SK-N-SH treated with all-trans-retinoic acid at 6 μM for 48 hours (cell line): ENCODE measurements around the gene CDCP1.

Experiments
- ATAC-seq: fragments of 200-7000 bp; cut with Tn5 transposase; 3 replicates; pipeline ENCODE4 v1.9.1; 2020; ENCODE audit warnings: mild to moderate bottlenecking, moderate library complexity
- ARNTL ChIP-seq: fragments of 450-650 bp; formaldehyde crosslinking; IDR thresholded peaks from 2 replicates; pipeline ENCODE4 v1.5.0; 2020; ENCODE audit warnings: low read depth, mild to moderate bottlenecking, moderate library complexity, borderline replicate concordance
- BACH2 ChIP-seq: fragments of 250-450 bp; sonication (Bioruptor Pico); IDR thresholded peaks from 2 replicates; pipeline ENCODE4 v1.9.0; 2021; ENCODE audit warnings: mild to moderate bottlenecking, borderline replicate concordance
- CSDC2 ChIP-seq: fragments of 250-450 bp; sonication (Bioruptor Pico); IDR thresholded peaks from 2 replicates; pipeline ENCODE4 v1.5.0; 2020; ENCODE audit warnings: mild to moderate bottlenecking, moderate library complexity
- CSRNP3 ChIP-seq: fragments of 250-450 bp; sonication (Bioruptor Pico); IDR thresholded peaks from 2 replicates; pipeline ENCODE4 v1.5.1; 2021; ENCODE audit warnings: mild to moderate bottlenecking, moderate library complexity
- ESRRG ChIP-seq: fragments of 250-450 bp; sonication (Bioruptor Pico); IDR thresholded peaks from 2 replicates; pipeline ENCODE4 v1.6.1; 2021; ENCODE audit warnings: mild to moderate bottlenecking
- GLIS3 ChIP-seq: fragments of 250-450 bp; sonication (Bioruptor Pico); IDR thresholded peaks from 2 replicates; pipeline ENCODE4 v1.5.0; 2020; ENCODE audit warnings: mild to moderate bottlenecking, moderate library complexity
- ISL1 ChIP-seq: fragments of 250-450 bp; sonication (Bioruptor Pico); IDR thresholded peaks from 2 replicates; pipeline ENCODE4 v2.1.2; 2022; ENCODE audit warnings: mild to moderate bottlenecking, moderate library complexity
- OSR1 ChIP-seq: fragments of 250-450 bp; sonication (Bioruptor Pico); IDR thresholded peaks from 2 replicates; pipeline ENCODE4 v1.8.0; 2022; ENCODE audit warnings: moderate library complexity, mild to moderate bottlenecking, inconsistent platforms
- PATZ1 ChIP-seq: fragments of 250-450 bp; sonication (Bioruptor Pico); IDR thresholded peaks from 2 replicates; pipeline ENCODE4 v1.8.0; 2020; ENCODE audit warnings: mild to moderate bottlenecking, moderate library complexity, borderline replicate concordance
- POU6F1 ChIP-seq: fragments of 250-450 bp; sonication (Bioruptor Pico); IDR thresholded peaks from 2 replicates; pipeline ENCODE4 v1.8.0; 2021; ENCODE audit warnings: low read depth, mild to moderate bottlenecking, moderate library complexity, borderline replicate concordance
- PPARA ChIP-seq: fragments of 250-450 bp; sonication (Bioruptor Pico); IDR thresholded peaks from 2 replicates; pipeline ENCODE4 v1.5.0; 2020; ENCODE audit warnings: mild to moderate bottlenecking, borderline replicate concordance
- RARB ChIP-seq: fragments of 250-450 bp; sonication (Bioruptor Pico); IDR thresholded peaks from 2 replicates; pipeline ENCODE4 v1.8.0; 2021; ENCODE audit warnings: mild to moderate bottlenecking, moderate library complexity
- SNAI2 ChIP-seq: fragments of 250-450 bp; sonication (Bioruptor Pico); IDR thresholded peaks from 2 replicates; pipeline ENCODE4 v1.5.0; 2020; ENCODE audit warnings: mild to moderate bottlenecking, moderate library complexity
- TCF4 ChIP-seq: fragments of 250-450 bp; sonication (Bioruptor Pico); IDR thresholded peaks from 2 replicates; pipeline ENCODE4 v1.8.0; 2021; ENCODE audit warnings: mild to moderate bottlenecking, moderate library complexity, borderline replicate concordance
- TOX ChIP-seq: fragments of 250-450 bp; sonication (Bioruptor Pico); IDR thresholded peaks from 2 replicates; pipeline ENCODE4 v1.8.0; 2021; ENCODE audit warnings: mild to moderate bottlenecking, moderate library complexity, borderline replicate concordance
- ZC3H10 ChIP-seq: fragments of 250-450 bp; sonication (Bioruptor Pico); IDR thresholded peaks from 2 replicates; pipeline ENCODE4 v1.5.1; 2021; ENCODE audit warnings: mild to moderate bottlenecking, moderate library complexity
- ZFP3 ChIP-seq: fragments of 250-450 bp; sonication (Bioruptor Pico); IDR thresholded peaks from 2 replicates; pipeline ENCODE4 v1.5.0; 2020; ENCODE audit warnings: mild to moderate bottlenecking, moderate library complexity
- ZFP30 ChIP-seq: fragments of 450-650 bp; formaldehyde crosslinking; IDR thresholded peaks from 2 replicates; pipeline ENCODE4 v1.5.0; 2022; ENCODE audit warnings: mild to moderate bottlenecking, moderate library complexity
- ZNF565 ChIP-seq: fragments of 450-650 bp; formaldehyde crosslinking; conservative IDR thresholded peaks from 2 replicates; pipeline ENCODE4 v1.5.0; 2020; ENCODE audit warnings: low read depth, mild to moderate bottlenecking, moderate library complexity
- ZNF70 ChIP-seq: fragments of 450-650 bp; formaldehyde crosslinking; IDR thresholded peaks from 2 replicates; pipeline ENCODE4 v1.5.0; 2020; ENCODE audit warnings: mild to moderate bottlenecking, moderate library complexity
- ZNF8 ChIP-seq: fragments of 450-650 bp; formaldehyde crosslinking; IDR thresholded peaks from 2 replicates; pipeline ENCODE4 v1.5.0; 2020; ENCODE audit warnings: mild to moderate bottlenecking, moderate library complexity
- TF ChIP-seq, protein P1 (sequence below): fragments of 250-450 bp; sonication (Bioruptor Pico); IDR thresholded peaks from 2 replicates; pipeline ENCODE4 v1.5.0; 2020; ENCODE audit warnings: mild to moderate bottlenecking, moderate library complexity
- TF ChIP-seq, protein P2 (sequence below): fragments of 250-450 bp; sonication (Bioruptor Pico); IDR thresholded peaks from 2 replicates; pipeline ENCODE4 v1.5.1; 2020; ENCODE audit warnings: low read depth, mild to moderate bottlenecking, moderate library complexity

CDCP1 gene

DNA sequence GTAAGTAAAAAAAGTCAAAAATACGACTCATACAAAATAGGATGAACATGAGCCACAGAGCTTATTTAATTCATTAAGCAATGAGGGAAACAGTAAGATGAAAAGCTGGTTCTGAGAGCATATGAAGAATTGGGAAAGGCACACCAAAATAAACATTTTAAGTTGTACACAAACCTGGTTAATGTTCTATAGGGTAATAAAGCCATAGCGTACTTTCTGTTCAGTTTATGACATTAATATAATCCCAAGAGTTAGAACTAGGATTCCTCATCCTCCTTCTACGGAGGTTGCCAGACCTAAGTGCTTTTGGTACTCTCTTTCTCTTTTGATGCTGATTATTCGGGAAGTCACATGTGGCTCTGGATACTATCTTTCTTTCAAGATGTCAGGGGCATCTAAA is 78.7 kb downstream of the CDCP1 start:
- TF ChIP-seq ZNF565 (no peak), BACH2 (CRISPR knock-in tag) (no peak)

GRCh38 chr3:45066109-45066801 is 79.9 kb downstream of the CDCP1 start:
- TF ChIP-seq ARNTL (CRISPR knock-in tag), result no peak
- TF ChIP-seq BACH2 (CRISPR knock-in tag), result no peak
- TF ChIP-seq ZFP30, result no peak
- TF ChIP-seq PPARA (CRISPR knock-in tag), result no peak
- no peak for TF ChIP-seq ZNF8 (CRISPR knock-in tag)
- ATAC-seq, result no peak

More for the DNA sequence above, 78.7 kb downstream of the CDCP1 start:
- ATAC-seq, result no peak

DNA sequence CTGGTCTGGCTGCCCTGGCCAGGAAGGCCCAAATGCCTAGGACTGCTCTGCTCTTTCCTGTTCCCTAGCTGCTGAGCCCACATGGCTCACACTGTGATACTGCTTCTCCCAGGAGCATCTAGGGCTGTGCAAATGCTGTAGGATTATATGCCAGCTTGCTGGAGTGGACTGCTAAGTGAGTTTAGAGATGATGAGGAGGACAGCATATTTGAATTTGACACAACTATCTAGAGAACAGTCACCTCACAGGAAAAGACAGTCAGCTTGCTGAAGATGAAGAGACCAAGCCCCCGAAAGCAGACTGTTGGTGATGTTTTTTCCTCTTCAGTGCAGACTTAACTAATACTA is 80.8 kb downstream of the CDCP1 start:
- peak; percentile 18; the same call in 2 of the 3 replicates for ATAC-seq
- TF ChIP-seq CSDC2 (no peak), PPARA (CRISPR knock-in tag) (no peak), RARB (CRISPR knock-in tag) (no peak)

GRCh38 chr3:45064512-45065372 is 81.4 kb downstream of the CDCP1 start:
- TF ChIP-seq ESRRG (CRISPR knock-in tag) (no peak; the same call in 1 of the 2 replicates), ZNF565 (peak; percentile 97), ZNF70 (no peak), BACH2 (CRISPR knock-in tag) (peak; percentile 96), TCF4 (peak; percentile 90), GLIS3 (CRISPR knock-in tag) (peak; percentile 99), OSR1 (peak; percentile 100), ZFP3 (peak; percentile 99), ZNF8 (CRISPR knock-in tag) (peak; percentile 96), TOX (peak; percentile 99), ZFP30 (peak; percentile 79), ARNTL (CRISPR knock-in tag) (peak; percentile 76; the same call in 1 of the 2 replicates), SNAI2 (peak; percentile 100), RARB (CRISPR knock-in tag) (peak; percentile 99), PATZ1 (CRISPR knock-in tag) (peak; percentile 100), POU6F1 (peak; percentile 100), CSDC2 (peak; percentile 100), PPARA (CRISPR knock-in tag) (no peak), ZC3H10 (peak; percentile 100), CSRNP3 (CRISPR knock-in tag) (peak; percentile 99), ISL1 (CRISPR knock-in tag) (peak; percentile 98)
- TF ChIP-seq, protein P1, sequence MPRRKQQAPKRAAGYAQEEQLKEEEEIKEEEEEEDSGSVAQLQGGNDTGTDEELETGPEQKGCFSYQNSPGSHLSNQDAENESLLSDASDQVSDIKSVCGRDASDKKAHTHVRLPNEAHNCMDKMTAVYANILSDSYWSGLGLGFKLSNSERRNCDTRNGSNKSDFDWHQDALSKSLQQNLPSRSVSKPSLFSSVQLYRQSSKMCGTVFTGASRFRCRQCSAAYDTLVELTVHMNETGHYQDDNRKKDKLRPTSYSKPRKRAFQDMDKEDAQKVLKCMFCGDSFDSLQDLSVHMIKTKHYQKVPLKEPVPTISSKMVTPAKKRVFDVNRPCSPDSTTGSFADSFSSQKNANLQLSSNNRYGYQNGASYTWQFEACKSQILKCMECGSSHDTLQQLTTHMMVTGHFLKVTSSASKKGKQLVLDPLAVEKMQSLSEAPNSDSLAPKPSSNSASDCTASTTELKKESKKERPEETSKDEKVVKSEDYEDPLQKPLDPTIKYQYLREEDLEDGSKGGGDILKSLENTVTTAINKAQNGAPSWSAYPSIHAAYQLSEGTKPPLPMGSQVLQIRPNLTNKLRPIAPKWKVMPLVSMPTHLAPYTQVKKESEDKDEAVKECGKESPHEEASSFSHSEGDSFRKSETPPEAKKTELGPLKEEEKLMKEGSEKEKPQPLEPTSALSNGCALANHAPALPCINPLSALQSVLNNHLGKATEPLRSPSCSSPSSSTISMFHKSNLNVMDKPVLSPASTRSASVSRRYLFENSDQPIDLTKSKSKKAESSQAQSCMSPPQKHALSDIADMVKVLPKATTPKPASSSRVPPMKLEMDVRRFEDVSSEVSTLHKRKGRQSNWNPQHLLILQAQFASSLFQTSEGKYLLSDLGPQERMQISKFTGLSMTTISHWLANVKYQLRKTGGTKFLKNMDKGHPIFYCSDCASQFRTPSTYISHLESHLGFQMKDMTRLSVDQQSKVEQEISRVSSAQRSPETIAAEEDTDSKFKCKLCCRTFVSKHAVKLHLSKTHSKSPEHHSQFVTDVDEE (CRISPR knock-in tag), result peak; percentile 96
- TF ChIP-seq, protein P2, sequence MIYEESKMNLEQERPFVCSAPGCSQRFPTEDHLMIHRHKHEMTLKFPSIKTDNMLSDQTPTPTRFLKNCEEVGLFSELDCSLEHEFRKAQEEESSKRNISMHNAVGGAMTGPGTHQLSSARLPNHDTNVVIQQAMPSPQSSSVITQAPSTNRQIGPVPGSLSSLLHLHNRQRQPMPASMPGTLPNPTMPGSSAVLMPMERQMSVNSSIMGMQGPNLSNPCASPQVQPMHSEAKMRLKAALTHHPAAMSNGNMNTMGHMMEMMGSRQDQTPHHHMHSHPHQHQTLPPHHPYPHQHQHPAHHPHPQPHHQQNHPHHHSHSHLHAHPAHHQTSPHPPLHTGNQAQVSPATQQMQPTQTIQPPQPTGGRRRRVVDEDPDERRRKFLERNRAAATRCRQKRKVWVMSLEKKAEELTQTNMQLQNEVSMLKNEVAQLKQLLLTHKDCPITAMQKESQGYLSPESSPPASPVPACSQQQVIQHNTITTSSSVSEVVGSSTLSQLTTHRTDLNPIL, result peak; percentile 97
- peak; percentile 83 for ATAC-seq
